A172 (cell line): Measurements from ENCODE around the gene TMEFF2. TPM values are rescaled to one million over a fixed set of nuclear protein-coding genes. Genes with fewer than 3 reads are reported as not detected.
"Not testable (repeated sequence)": the region's sequence is repeated elsewhere in the genome, so short reads cannot be mapped to it uniquely, and the experiment has no call there.

Source experiments
- DNase-seq: peaks from one replicate; pipeline ENCODE4 v3.0.0-alpha.2; 2015; ENCODE audit warnings: low spot score
- total RNA-seq: library from RNA; depleted of rRNA; stranded (reverse); fragments of >200 nt; shearing (Covaris generic); gene quantifications from 2 replicates; pipeline ENCODE4 v1.2.3, GENCODE V29; 2014

Gene TMEFF2
- total RNA-seq, 1 experiment from 2014 or later: 11.1 TPM

GRCh38 chr2:192183296-192183695, 11.4 kb downstream of the TMEFF2 start:
- no peak for DNase-seq

- DNase-seq: no peak
Measured at GRCh38 chr2:192166946-192167345, 27.8 kb downstream of the TMEFF2 start.

- no peak for DNase-seq
Measured at GRCh38 chr2:192165842-192166241, 28.9 kb downstream of the TMEFF2 start.

GRCh38 chr2:192162392-192163042, 32.2 kb downstream of the TMEFF2 start:
- peak; percentile 65 for DNase-seq

- no peak for DNase-seq
Measured at GRCh38 chr2:192161656-192162290, 33.0 kb downstream of the TMEFF2 start.

- DNase-seq: no peak
Measured at GRCh38 chr2:192159736-192160135, 35.0 kb downstream of the TMEFF2 start.

GRCh38 chr2:192159208-192159607, 35.5 kb downstream of the TMEFF2 start:
- DNase-seq: peak; percentile 46

GRCh38 chr2:192157776-192158175, 37.0 kb downstream of the TMEFF2 start:
- DNase-seq: no peak

GRCh38 chr2:192155511-192156118, 39.1 kb downstream of the TMEFF2 start:
- no peak for DNase-seq

GRCh38 chr2:192153561-192153960, 41.2 kb downstream of the TMEFF2 start:
- DNase-seq: no peak

- DNase-seq: peak; percentile 93
Measured at GRCh38 chr2:192151853-192152252, 42.9 kb downstream of the TMEFF2 start.

GRCh38 chr2:192150166-192150565, 44.6 kb downstream of the TMEFF2 start:
- DNase-seq: no peak

- DNase-seq: peak; percentile 73
Measured at GRCh38 chr2:192148620-192149321, 46.0 kb downstream of the TMEFF2 start.

- DNase-seq: no peak
Measured at GRCh38 chr2:192148241-192148619, 46.5 kb downstream of the TMEFF2 start.

GRCh38 chr2:192146069-192147015, 48.4 kb downstream of the TMEFF2 start:
- DNase-seq: peak; percentile 76

- no peak for DNase-seq
Measured at GRCh38 chr2:192145496-192145895, 49.2 kb downstream of the TMEFF2 start.

GRCh38 chr2:192140236-192140839, 54.4 kb downstream of the TMEFF2 start:
- no peak for DNase-seq

- DNase-seq: no peak
Measured at GRCh38 chr2:192139813-192140212, 54.9 kb downstream of the TMEFF2 start.

- no peak for DNase-seq
Measured at GRCh38 chr2:192137451-192137850, 57.3 kb downstream of the TMEFF2 start.

- DNase-seq: not testable (repeated sequence)
Measured at GRCh38 chr2:192132604-192133003, 62.1 kb downstream of the TMEFF2 start.

- DNase-seq: not testable (repeated sequence)
Measured at GRCh38 chr2:192130312-192130711, 64.4 kb downstream of the TMEFF2 start.
